Large intestine (tissue), 3 donors: Measurements from ENCODE around the gene COL18A1. TPM values are rescaled to one million over a fixed set of nuclear protein-coding genes. Genes with fewer than 3 reads are reported as not detected.

Experiments used
- DNase-seq, 2 donors: peaks; one replicate each; pipeline versions ENCODE4 v3.0.0 to v3.0.0-alpha.2; 2013
- H3K27ac ChIP-seq: one replicate; pipeline ENCODE4 v1.5.1; 2013; ENCODE audit warnings: low read length
- H3K27me3 ChIP-seq: 2 replicates; pipeline ENCODE4 v1.6.1; 2013; ENCODE audit warnings: low read length; ENCODE audit not compliant: control insufficient read depth, insufficient read depth
- H3K36me3 ChIP-seq: 2 replicates; pipeline ENCODE4 v1.6.1; 2013; ENCODE audit warnings: low read length; ENCODE audit not compliant: control insufficient read depth, insufficient read depth
- H3K4me1 ChIP-seq: one replicate; pipeline ENCODE4 v1.6.1; 2013; ENCODE audit warnings: low read length; ENCODE audit not compliant: control insufficient read depth, insufficient read depth
- H3K4me3 ChIP-seq: one replicate; pipeline ENCODE4 v1.5.1; 2013; ENCODE audit warnings: low read length
- H3K9me3 ChIP-seq: one replicate; pipeline ENCODE4 v1.6.1; 2013; ENCODE audit warnings: mild to moderate bottlenecking, low read depth, low read length, moderate library complexity; ENCODE audit not compliant: control insufficient read depth
- WGBS: methylation state at CpG from one replicate; pipeline ENCODE4 v1.1.5; 2013; ENCODE audit warnings: low lambda C conversion rate; ENCODE audit not compliant: insufficient coverage; 5-methylcytosine and 5-hydroxymethylcytosine counted together
- polyA plus RNA-seq: library from polyadenylated mRNA; unstranded; fragments of 120-200 nt; gene quantifications from one replicate; pipeline ENCODE4 v1.2.1, GENCODE V29; 2013

The COL18A1 gene
- polyA plus RNA-seq, 1 donor, result 44.4 TPM

- WGBS, result no CpG with 5 or more reads among the region's 21 CpGs
- Histone ChIP-seq H3K4me3 (no peak overlapping the region), H3K27ac (no peak overlapping the region), H3K27me3 (no peaks in the 10 kb centered on the region), H3K36me3 (no peaks in the 10 kb centered on the region), H3K9me3 (no peaks in the 10 kb centered on the region), H3K4me1 (no peaks in the 10 kb centered on the region)
- DNase-seq, result no peak
Measured at GRCh38 chr21:45493401-45494001, 88.5 kb downstream of the COL18A1 start.

GRCh38 chr21:45494135-45494850, 89.3 kb downstream of the COL18A1 start:
- H3K36me3 ChIP-seq, result no peaks in the 10 kb centered on the region
- no peaks in the 10 kb centered on the region for H3K9me3 ChIP-seq
- WGBS, result no CpG with 5 or more reads among the region's 27 CpGs
- no peak overlapping the region for H3K27ac ChIP-seq
- H3K27me3 ChIP-seq, result no peaks in the 10 kb centered on the region
- no peaks in the 10 kb centered on the region for H3K4me1 ChIP-seq
- no peak for DNase-seq
- no peak overlapping the region for H3K4me3 ChIP-seq

- Histone ChIP-seq H3K4me3 (no peak overlapping the region), H3K36me3 (no peaks in the 10 kb centered on the region), H3K4me1 (no peaks in the 10 kb centered on the region), H3K27ac (no peak overlapping the region), H3K9me3 (no peaks in the 10 kb centered on the region), H3K27me3 (no peaks in the 10 kb centered on the region)
- no CpG with 5 or more reads among the region's 30 CpGs for WGBS
- DNase-seq, result no peak
Measured at GRCh38 chr21:45494851-45495680, 90.1 kb downstream of the COL18A1 start.

- DNase-seq, result no peak
- Histone ChIP-seq H3K36me3 (no peaks in the 10 kb centered on the region), H3K27ac (no peak overlapping the region), H3K4me1 (no peaks in the 10 kb centered on the region), H3K27me3 (no peaks in the 10 kb centered on the region), H3K9me3 (no peaks in the 10 kb centered on the region), H3K4me3 (no peak overlapping the region)
- WGBS, result no CpG with 5 or more reads among the region's 18 CpGs
Measured at GRCh38 chr21:45496151-45496967, 91.4 kb downstream of the COL18A1 start.

GRCh38 chr21:45496968-45497845, 92.2 kb downstream of the COL18A1 start:
- Histone ChIP-seq H3K4me1 (no peaks in the 10 kb centered on the region), H3K27ac (no peak overlapping the region), H3K9me3 (no peaks in the 10 kb centered on the region), H3K4me3 (no peak overlapping the region), H3K36me3 (no peaks in the 10 kb centered on the region), H3K27me3 (no peaks in the 10 kb centered on the region)
- no peak for DNase-seq
- no CpG with 5 or more reads among the region's 22 CpGs for WGBS

- no peaks in the 10 kb centered on the region for H3K36me3 ChIP-seq
- no peak for DNase-seq
- no peaks in the 10 kb centered on the region for H3K9me3 ChIP-seq
- no peaks in the 10 kb centered on the region for H3K4me1 ChIP-seq
- no peak overlapping the region for H3K4me3 ChIP-seq
- no CpG with 5 or more reads among the region's 39 CpGs for WGBS
- H3K27me3 ChIP-seq, result no peaks in the 10 kb centered on the region
- H3K27ac ChIP-seq, result no peak overlapping the region
Measured at GRCh38 chr21:45497846-45498645, 93.1 kb downstream of the COL18A1 start.

- no peak for DNase-seq
- Histone ChIP-seq H3K9me3 (no peaks in the 10 kb centered on the region), H3K27ac (no peak overlapping the region), H3K27me3 (no peaks in the 10 kb centered on the region), H3K4me1 (no peaks in the 10 kb centered on the region), H3K36me3 (no peaks in the 10 kb centered on the region), H3K4me3 (no peak overlapping the region)
- WGBS, result no CpG with 5 or more reads among the region's 9 CpGs
Measured at GRCh38 chr21:45498646-45499000, 93.7 kb downstream of the COL18A1 start.

GRCh38 chr21:45499201-45499750, 94.3 kb downstream of the COL18A1 start:
- Histone ChIP-seq H3K36me3 (no peaks in the 10 kb centered on the region), H3K27ac (no peak overlapping the region), H3K27me3 (no peaks in the 10 kb centered on the region), H3K4me1 (no peaks in the 10 kb centered on the region), H3K9me3 (no peaks in the 10 kb centered on the region), H3K4me3 (no peak overlapping the region)
- no peak for DNase-seq
- no CpG with 5 or more reads among the region's 25 CpGs for WGBS
